K562 (cell line): Measurements from ENCODE around the gene IRS4. TPM values are rescaled to one million over a fixed set of nuclear protein-coding genes. Genes with fewer than 3 reads are reported as not detected.

Experiments
- ATAC-seq: fragments of 200-7000 bp; cut with Tn5 transposase; 3 replicates; pipeline ENCODE4 v1.9.1; 2020; ENCODE audit warnings: moderate library complexity
- BruUV-seq: library from RNA; stranded (reverse); fragments of 400-500 nt; replicated peaks from 2 replicates; lab custom pipeline; 2021; lab: Mats Ljungman, UMichigan
- CTCF ChIA-PET: fragments of 300-600 bp; formaldehyde crosslinking; extraction: SDS; loops from one replicate; lab custom pipeline; 2021; ENCODE audit warnings: low intra/inter-chr PET ratio; lab: Yijun Ruan, JAX
- POLR2A ChIA-PET: fragments of 300-600, 350-650 bp; sonication (Branson Sonifier 250); formaldehyde crosslinking; extraction: SDS; loops from one replicate; lab custom pipeline; 2021; ENCODE audit warnings: antibody characterized with exemption, inconsistent platforms; lab: Yijun Ruan, JAX
- DNase-seq, 4 experiments: peaks; one replicate each; pipeline versions ENCODE4 v3.0.0 to v3.0.0-alpha.2; 2011 to 2018; ENCODE audit warnings: low spot score in 3 of 4, mixed read lengths in 3 of 4; ENCODE audit errors: extremely low read depth in 1 of 4
- FAIRE-seq: peaks from 2 replicates; lab custom pipeline; 2011; peaks lifted over from hg19 to GRCh38; lab: Jason Lieb, UNC
- H2AFZ ChIP-seq: 2 replicates; pipeline ENCODE4 v1.6.0; 2011; ENCODE audit warnings: low read depth, low read length, control low read depth, inconsistent platforms
- H3K27ac ChIP-seq: fragments of 200-600 bp; 3 replicates; pipeline ENCODE4 v1.8.0; 2011; ENCODE audit warnings: low read depth, mild to moderate bottlenecking, control low read depth, inconsistent platforms, low read length, moderate library complexity, mixed read lengths; ENCODE audit errors: extremely low read depth
- H3K27me3 ChIP-seq, 2 experiments: fragments of 300-600 bp in 1 of 2; 2 replicates in 1 of 2; 3 replicates in 1 of 2; pipeline versions ENCODE4 v1.6.0 to v1.8.0; 2011; ENCODE audit warnings: inconsistent platforms in 2 of 2, low read length in 2 of 2, mild to moderate bottlenecking in 1 of 2, mixed read lengths in 1 of 2, moderate library complexity in 1 of 2; ENCODE audit not compliant: control insufficient read depth in 2 of 2, insufficient read depth in 2 of 2
- H3K36me3 ChIP-seq: fragments of 300-600 bp; 3 replicates; pipeline ENCODE4 v1.8.0; 2011; ENCODE audit warnings: mild to moderate bottlenecking, low read length, inconsistent platforms; ENCODE audit not compliant: control insufficient read depth, insufficient read depth
- H3K4me1 ChIP-seq, 2 experiments: fragments of 200-600 bp in 1 of 2; replicated peaks in 1 of 2; 2 replicates in 1 of 2; 3 replicates in 1 of 2; pipeline versions ENCODE4 v1.5.1 to v1.8.0; 2011; ENCODE audit warnings: inconsistent platforms in 2 of 2, low read length in 2 of 2, mild to moderate bottlenecking in 1 of 2, mixed read lengths in 1 of 2, moderate library complexity in 1 of 2; ENCODE audit not compliant: control insufficient read depth in 2 of 2, insufficient read depth in 2 of 2
- H3K4me2 ChIP-seq: 2 replicates; pipeline ENCODE4 v1.6.1; 2011; ENCODE audit warnings: low read length, control low read depth, inconsistent platforms, mixed read lengths; ENCODE audit not compliant: insufficient read depth
- H3K4me3 ChIP-seq: fragments of 200-600 bp; sonication (generic), shearing (Covaris generic); 2 replicates; pipeline ENCODE4 v1.5.1; 2016; ENCODE audit warnings: control low read depth, inconsistent platforms
- H3K79me2 ChIP-seq: fragments of 200-600 bp; 3 replicates; pipeline ENCODE4 v1.8.0; 2011; ENCODE audit warnings: low read length, inconsistent platforms; ENCODE audit not compliant: control insufficient read depth, insufficient read depth
- H3K9ac ChIP-seq, 2 experiments: 2 replicates each; pipeline versions ENCODE4 v1.6.0 to v1.6.1; 2011; ENCODE audit warnings: low read depth in 2 of 2, low read length in 2 of 2, control low read depth in 1 of 2, inconsistent platforms in 1 of 2, mild to moderate bottlenecking in 1 of 2, mixed read lengths in 1 of 2; ENCODE audit not compliant: insufficient read depth in 1 of 2
- H3K9me1 ChIP-seq: one replicate; pipeline ENCODE4 v1.6.0; 2011; ENCODE audit warnings: inconsistent platforms, mild to moderate bottlenecking, low read length, moderate library complexity; ENCODE audit not compliant: control insufficient read depth, insufficient read depth
- H3K9me3 ChIP-seq: replicated peaks from 2 replicates; pipeline ENCODE4 v1.5.1; 2011; ENCODE audit warnings: low read depth, low read length, inconsistent platforms; ENCODE audit not compliant: control insufficient read depth, insufficient read depth
- H4K20me1 ChIP-seq: replicated peaks from 2 replicates; pipeline ENCODE4 v1.6.1; 2011; ENCODE audit warnings: low read length, inconsistent platforms, mixed read lengths; ENCODE audit not compliant: control insufficient read depth, insufficient read depth
- C11orf30 ChIP-seq: fragments of 450-650 bp; IDR thresholded peaks from 2 replicates; pipeline ENCODE4 v1.6.1; 2016; ENCODE audit warnings: low read depth, mild to moderate bottlenecking
- E2F3 ChIP-seq: fragments of 250-450 bp; sonication (Bioruptor Pico); IDR thresholded peaks from 2 replicates; pipeline ENCODE4 v1.4.0; 2020; ENCODE audit warnings: mild to moderate bottlenecking
- EP400 ChIP-seq: fragments of 450-650 bp; IDR thresholded peaks from 2 replicates; pipeline ENCODE4 v1.6.1; 2017; ENCODE audit warnings: antibody characterized with exemption, mild to moderate bottlenecking, moderate library complexity
- ETS2 ChIP-seq: IDR thresholded peaks from 2 replicates; pipeline ENCODE4 v1.6.1; 2016; ENCODE audit warnings: borderline replicate concordance, missing genetic modification characterization, mild to moderate bottlenecking, moderate library complexity, missing compliant biosample characterization; ENCODE audit not compliant: poor library complexity, severe bottlenecking
- FOXM1 ChIP-seq, 2 experiments: fragments of 450-650 bp in 1 of 2; sonication (generic) in 1 of 2; formaldehyde crosslinking in 1 of 2; IDR thresholded peaks; 2 replicates each; pipeline versions ENCODE4 v1.6.1 to v1.9.0; 2017 to 2022; ENCODE audit warnings: low read depth in 2 of 2, mild to moderate bottlenecking in 2 of 2, missing genetic modification reagents in 1 of 2, moderate library complexity in 1 of 2
- KLF1 ChIP-seq: fragments of 450-650 bp; IDR thresholded peaks from 2 replicates; pipeline ENCODE4 v1.6.1; 2016; ENCODE audit warnings: missing genetic modification characterization, missing compliant biosample characterization
- MAFF ChIP-seq: IDR thresholded peaks from 2 replicates; pipeline ENCODE4 v1.6.1; 2012; ENCODE audit warnings: low read length, improper control_type of control experiment
- MAFG ChIP-seq: fragments of 450-650 bp; conservative IDR thresholded peaks from 2 replicates; pipeline ENCODE4 v1.6.1; 2016; ENCODE audit warnings: missing genetic modification characterization, missing compliant biosample characterization
- MAFK ChIP-seq: IDR thresholded peaks from 2 replicates; pipeline ENCODE4 v1.6.1; 2011; ENCODE audit warnings: low read length, improper control_type of control experiment
- MECOM ChIP-seq: fragments of 250-450 bp; sonication (Bioruptor Pico); IDR thresholded peaks from 2 replicates; pipeline ENCODE4 v1.8.0; 2022; ENCODE audit warnings: inconsistent platforms
- NFE2 ChIP-seq: IDR thresholded peaks from 2 replicates; pipeline ENCODE4 v1.6.1; 2014; ENCODE audit warnings: antibody characterized with exemption, low read depth
- NFE2L1 ChIP-seq: fragments of 450-650 bp; IDR thresholded peaks from 2 replicates; pipeline ENCODE4 v1.6.1; 2016; ENCODE audit warnings: missing genetic modification characterization, low read depth, mild to moderate bottlenecking, missing compliant biosample characterization, moderate library complexity, borderline replicate concordance
- POLR2AphosphoS2 ChIP-seq: IDR thresholded peaks from 2 replicates; pipeline ENCODE4 v1.6.1; 2012; ENCODE audit warnings: low read length, improper control_type of control experiment
- POLR2AphosphoS5 ChIP-seq: IDR thresholded peaks from 2 replicates; pipeline ENCODE4 v1.6.1; 2011; ENCODE audit warnings: mild to moderate bottlenecking, low read depth, low read length, moderate library complexity; ENCODE audit not compliant: control insufficient read depth, insufficient read depth
- TAL1 ChIP-seq: fragments of 450-650 bp; IDR thresholded peaks from 2 replicates; pipeline ENCODE4 v1.6.1; 2016; ENCODE audit warnings: mild to moderate bottlenecking
- ZNF253 ChIP-seq: fragments of 250-450 bp; sonication (Bioruptor Pico); conservative IDR thresholded peaks from 2 replicates; pipeline ENCODE4 v1.6.1; 2021; ENCODE audit warnings: mild to moderate bottlenecking
- ZNF316 ChIP-seq: fragments of 450-650 bp; IDR thresholded peaks from 2 replicates; pipeline ENCODE4 v1.6.1; 2016
- WGBS: fragments of 100-300 bp; shearing (Covaris generic); methylation state at CpG from one replicate; pipeline ENCODE4 v1.1.6; 2016; ENCODE audit warnings: low coverage, mixed read lengths; ENCODE audit not compliant: insufficient coverage; ENCODE audit errors: missing lambda C conversion rate; 5-methylcytosine and 5-hydroxymethylcytosine counted together
- in situ Hi-C: fragments of 300-500 bp; cut with MboI; formaldehyde crosslinking; loops from 4 replicates; pipeline ENCODE4 v1.15.0; 2018; ENCODE audit warnings: inconsistent platforms, mixed read lengths
- intact Hi-C: fragments of 100-400 bp; cut with micrococcal nuclease; formaldehyde crosslinking; loops from 2 replicates; pipeline ENCODE4 v1.14.2; 2022
- polyA plus RNA-seq, 8 experiments: library from polyadenylated mRNA; depleted of rRNA in 4 of 8; stranded (reverse) in 5 of 8; unstranded in 3 of 8; fragments of >200 nt; fragmentation: Nextera tagmentation in 2 of 8; fragmentation: Illumina TruSeq in 1 of 8; extraction: Ambion mirVana in 2 of 8; extraction: Trizol in 1 of 8; gene quantifications; 2 replicates each; pipeline versions ENCODE4 v1.2.1 to v1.2.3, GENCODE V29; 2011 to 2014; ENCODE audit warnings: inconsistent platforms in 1 of 8, missing spikeins in 1 of 8
- total RNA-seq, 7 experiments: library from RNA; depleted of rRNA in 6 of 7; stranded (reverse); fragments of >200 nt in 6 of 7; fragmentation: Illumina TruSeq in 2 of 7; extraction: Trizol in 2 of 7; gene quantifications; 2 replicates each; pipeline versions ENCODE4 v1.2.1 to v1.2.3, GENCODE V29; 2011 to 2021; ENCODE audit warnings: low replicate concordance in 1 of 7
- TF ChIP-seq, protein P1 (sequence below): sonication (generic); formaldehyde crosslinking; IDR thresholded peaks from 2 replicates; pipeline ENCODE4 v1.8.1; 2023; ENCODE audit warnings: missing genetic modification reagents, mild to moderate bottlenecking, borderline replicate concordance
- TF ChIP-seq, protein P2 (sequence below): fragments of 450-650 bp; formaldehyde crosslinking; IDR thresholded peaks from 2 replicates; pipeline ENCODE4 v1.4.0; 2020; ENCODE audit warnings: mild to moderate bottlenecking, mixed read lengths

The IRS4 gene
- total and polyA plus RNA-seq, 9 of the 15 experiments (the other 6 are each of a cell fraction or from before 2014, with no cell fraction given): not detected

DNA sequence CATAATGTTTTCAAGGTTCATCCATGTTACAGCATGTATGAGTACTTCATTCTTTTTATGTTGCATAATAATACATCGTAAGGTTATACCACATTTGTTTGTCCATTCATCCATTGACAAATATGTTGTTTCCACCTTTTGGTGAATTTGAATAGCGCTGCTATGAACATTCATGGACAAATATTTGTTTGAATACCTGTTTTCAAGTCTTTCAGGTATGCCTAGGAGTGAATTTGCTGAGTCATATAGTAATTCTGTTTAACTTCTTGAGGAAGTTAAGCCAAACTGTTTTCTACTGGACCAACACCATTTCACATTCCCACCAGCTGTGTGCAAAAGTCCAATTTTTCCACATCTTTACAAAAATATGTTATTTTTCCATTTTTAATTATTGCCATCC lies 31.5 kb downstream of the IRS4 start:
- no peak overlapping the region for H3K4me2 ChIP-seq
- no peaks in the 10 kb centered on the region for H3K27me3 ChIP-seq
- CTCF ChIA-PET: no interaction called here
- WGBS: 14% methylated on average over 2 of the region's 2 CpGs
- no peaks in the 10 kb centered on the region for H3K79me2 ChIP-seq
- H3K4me1 ChIP-seq: no peaks in the 10 kb centered on the region
- BruUV-seq: no TSS peak
- no peaks in the 10 kb centered on the region for H4K20me1 ChIP-seq
- intact Hi-C loops: no loop called here
- no peak overlapping the region for H3K27ac ChIP-seq
- H3K9me1 ChIP-seq: no peaks in the 10 kb centered on the region
- no peak overlapping the region for H2AFZ ChIP-seq
- H3K4me3 ChIP-seq: no peak overlapping the region
- no peak overlapping the region for H3K9ac ChIP-seq
- ATAC-seq: no peak
- no peak for DNase-seq
- no peaks in the 10 kb centered on the region for H3K9me3 ChIP-seq
- H3K36me3 ChIP-seq: no peaks in the 10 kb centered on the region
- no peak for FAIRE-seq
- in situ Hi-C loops: no loop called here
- POLR2A ChIA-PET: no interaction called here
- TF ChIP-seq, protein P1, sequence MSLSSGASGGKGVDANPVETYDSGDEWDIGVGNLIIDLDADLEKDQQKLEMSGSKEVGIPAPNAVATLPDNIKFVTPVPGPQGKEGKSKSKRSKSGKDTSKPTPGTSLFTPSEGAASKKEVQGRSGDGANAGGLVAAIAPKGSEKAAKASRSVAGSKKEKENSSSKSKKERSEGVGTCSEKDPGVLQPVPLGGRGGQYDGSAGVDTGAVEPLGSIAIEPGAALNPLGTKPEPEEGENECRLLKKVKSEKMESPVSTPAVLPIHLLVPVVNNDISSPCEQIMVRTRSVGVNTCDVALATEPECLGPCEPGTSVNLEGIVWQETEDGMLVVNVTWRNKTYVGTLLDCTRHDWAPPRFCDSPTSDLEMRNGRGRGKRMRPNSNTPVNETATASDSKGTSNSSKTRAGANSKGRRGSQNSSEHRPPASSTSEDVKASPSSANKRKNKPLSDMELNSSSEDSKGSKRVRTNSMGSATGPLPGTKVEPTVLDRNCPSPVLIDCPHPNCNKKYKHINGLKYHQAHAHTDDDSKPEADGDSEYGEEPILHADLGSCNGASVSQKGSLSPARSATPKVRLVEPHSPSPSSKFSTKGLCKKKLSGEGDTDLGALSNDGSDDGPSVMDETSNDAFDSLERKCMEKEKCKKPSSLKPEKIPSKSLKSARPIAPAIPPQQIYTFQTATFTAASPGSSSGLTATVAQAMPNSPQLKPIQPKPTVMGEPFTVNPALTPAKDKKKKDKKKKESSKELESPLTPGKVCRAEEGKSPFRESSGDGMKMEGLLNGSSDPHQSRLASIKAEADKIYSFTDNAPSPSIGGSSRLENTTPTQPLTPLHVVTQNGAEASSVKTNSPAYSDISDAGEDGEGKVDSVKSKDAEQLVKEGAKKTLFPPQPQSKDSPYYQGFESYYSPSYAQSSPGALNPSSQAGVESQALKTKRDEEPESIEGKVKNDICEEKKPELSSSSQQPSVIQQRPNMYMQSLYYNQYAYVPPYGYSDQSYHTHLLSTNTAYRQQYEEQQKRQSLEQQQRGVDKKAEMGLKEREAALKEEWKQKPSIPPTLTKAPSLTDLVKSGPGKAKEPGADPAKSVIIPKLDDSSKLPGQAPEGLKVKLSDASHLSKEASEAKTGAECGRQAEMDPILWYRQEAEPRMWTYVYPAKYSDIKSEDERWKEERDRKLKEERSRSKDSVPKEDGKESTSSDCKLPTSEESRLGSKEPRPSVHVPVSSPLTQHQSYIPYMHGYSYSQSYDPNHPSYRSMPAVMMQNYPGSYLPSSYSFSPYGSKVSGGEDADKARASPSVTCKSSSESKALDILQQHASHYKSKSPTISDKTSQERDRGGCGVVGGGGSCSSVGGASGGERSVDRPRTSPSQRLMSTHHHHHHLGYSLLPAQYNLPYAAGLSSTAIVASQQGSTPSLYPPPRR (CRISPR knock-in tag): no peak
- no peak for TF ChIP-seq POLR2AphosphoS2
- no peak for TF ChIP-seq MECOM (CRISPR knock-in tag)
- no peak for TF ChIP-seq ZNF253 (CRISPR knock-in tag)
- no peak for TF ChIP-seq E2F3
- no peak for TF ChIP-seq POLR2AphosphoS5
- peak; percentile 48; the same call in 1 of the 2 replicates for TF ChIP-seq MAFK
- TF ChIP-seq TAL1: no peak
- TF ChIP-seq KLF1: no peak
- peak; percentile 72 for TF ChIP-seq ZNF316
- TF ChIP-seq EP400: no peak
- peak; percentile 71 for TF ChIP-seq MAFG
- peak; percentile 64 for TF ChIP-seq C11orf30
- no peak for TF ChIP-seq FOXM1 (IDR thresholded peaks at IDR 0.05; ENCODE audit: low read depth)
- no peak for TF ChIP-seq FOXM1 (CRISPR knock-in tag; IDR thresholded peaks at IDR 0.05; ENCODE audit: low read depth)
- TF ChIP-seq, protein P2, sequence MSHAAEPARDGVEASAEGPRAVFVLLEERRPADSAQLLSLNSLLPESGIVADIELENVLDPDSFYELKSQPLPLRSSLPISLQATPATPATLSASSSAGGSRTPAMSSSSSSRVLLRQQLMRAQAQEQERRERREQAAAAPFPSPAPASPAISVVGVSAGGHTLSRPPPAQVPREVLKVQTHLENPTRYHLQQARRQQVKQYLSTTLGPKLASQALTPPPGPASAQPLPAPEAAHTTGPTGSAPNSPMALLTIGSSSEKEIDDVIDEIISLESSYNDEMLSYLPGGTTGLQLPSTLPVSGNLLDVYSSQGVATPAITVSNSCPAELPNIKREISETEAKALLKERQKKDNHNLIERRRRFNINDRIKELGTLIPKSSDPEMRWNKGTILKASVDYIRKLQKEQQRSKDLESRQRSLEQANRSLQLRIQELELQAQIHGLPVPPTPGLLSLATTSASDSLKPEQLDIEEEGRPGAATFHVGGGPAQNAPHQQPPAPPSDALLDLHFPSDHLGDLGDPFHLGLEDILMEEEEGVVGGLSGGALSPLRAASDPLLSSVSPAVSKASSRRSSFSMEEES (CRISPR knock-in tag): no peak
- TF ChIP-seq NFE2L1 (tag): peak; percentile 48; the same call in 1 of the 2 replicates
- no peak for TF ChIP-seq ETS2
- peak; percentile 41; the same call in 1 of the 2 replicates for TF ChIP-seq NFE2
- TF ChIP-seq MAFF: peak; percentile 63
